Upper lobe of left lung (tissue), 6 donors: ENCODE data around the gene RASD2. TPM values are rescaled to one million over a fixed set of nuclear protein-coding genes. Genes with fewer than 3 reads are reported as not detected.

Experiments used
- ATAC-seq, 2 donors: fragments of 200-7000 bp; cut with Tn5 transposase; one replicate each; pipeline ENCODE4 v1.9.1; 2022; ENCODE audit warnings: mild to moderate bottlenecking in 2 of 2, moderate library complexity in 2 of 2; ENCODE audit not compliant: low FRiP score in 2 of 2
- DNase-seq, 2 donors: peaks; one replicate each; pipeline ENCODE4 v3.0.0-alpha.2; 2019 to 2020
- H3K27ac ChIP-seq, 4 donors: fragments of 200-600 bp; sonication (generic); one replicate each; pipeline ENCODE4 v1.5.1; 2016 to 2019
- H3K27me3 ChIP-seq, 4 donors: fragments of 200-600 bp; sonication (generic); one replicate each; pipeline ENCODE4 v1.5.1; 2017 to 2019
- H3K36me3 ChIP-seq, 4 donors: fragments of 200-600 bp; sonication (generic); one replicate each; pipeline ENCODE4 v1.5.1; 2016 to 2019
- H3K4me1 ChIP-seq, 4 donors: fragments of 200-600 bp; sonication (generic); one replicate each; pipeline ENCODE4 v1.5.1; 2018 to 2019
- H3K4me3 ChIP-seq, 4 donors: fragments of 200-600 bp; sonication (generic); one replicate each; pipeline ENCODE4 v1.5.1; 2017 to 2019; ENCODE audit warnings: mild to moderate bottlenecking in 2 of 4, moderate library complexity in 1 of 4
- H3K9me3 ChIP-seq, 4 donors: fragments of 200-600 bp; sonication (generic); one replicate each; pipeline ENCODE4 v1.5.1; 2018 to 2019
- CTCF ChIP-seq, 6 experiments: fragments of 450-650 bp in 4 of 6; fragments of 200-600 bp in 2 of 6; sonication (generic) in 2 of 6; IDR thresholded peaks; one replicate each; pipeline ENCODE4 v1.5.1; 2016 to 2019; ENCODE audit warnings: antibody characterized with exemption in 6 of 6
- EP300 ChIP-seq, 4 donors: sonication (generic); formaldehyde crosslinking; IDR thresholded peaks; one replicate each; pipeline ENCODE4 v1.5.1; 2017; ENCODE audit warnings: antibody characterized with exemption in 4 of 4, control low read depth in 2 of 4
- POLR2A ChIP-seq, 4 donors: fragments of 450-650 bp; IDR thresholded peaks; one replicate each; pipeline ENCODE4 v1.5.1; 2016 to 2017; ENCODE audit warnings: antibody characterized with exemption in 4 of 4, mild to moderate bottlenecking in 2 of 4
- POLR2AphosphoS5 ChIP-seq, 2 donors: sonication (generic); formaldehyde crosslinking; IDR thresholded peaks; one replicate each; pipeline ENCODE4 v1.5.1; 2017; ENCODE audit warnings: antibody characterized with exemption in 2 of 2
- WGBS, 2 donors: methylation state at CpG; one replicate each; pipeline ENCODE4 v1.1.5; 2017 to 2018; 5-methylcytosine and 5-hydroxymethylcytosine counted together
- total RNA-seq, 6 donors: library from RNA; depleted of rRNA in 4 of 6; stranded (reverse); fragments of >200 nt in 4 of 6; gene quantifications; one replicate each; pipeline versions ENCODE4 v1.1.0 to v1.2.1, GENCODE V29; 2016 to 2021
- donor health status: DM: no; HTN: no; CAD: no; lungs with moderate emphysema.
- donor health status: DM: no; HTN: yes; CAD: no; lungs with severe emphysema.

The RASD2 gene
- total RNA-seq, 6 donors from 2014 or later: 0.49 to 4.2 (median 1.7) TPM

GRCh38 chr22:35555483-35555890 lies 14.9 kb downstream of the RASD2 start:
- no peak for TF ChIP-seq EP300 (IDR thresholded peaks at IDR 0.05)
- no peak for TF ChIP-seq POLR2AphosphoS5 (IDR thresholded peaks at IDR 0.05)
- TF ChIP-seq POLR2A (IDR thresholded peaks at IDR 0.05): no peak
- no peak for TF ChIP-seq CTCF (IDR thresholded peaks at IDR 0.05)
- Histone ChIP-seq H3K36me3 (no peaks in the 10 kb centered on the region), H3K4me1 (peaks cover 0 to 7% (median 0%) of the 10 kb centered on the region in 4 donors), H3K9me3 (peaks cover 0 to 5% (median 0%) of the 10 kb centered on the region in 4 donors), H3K27ac (no peak overlapping the region), H3K4me3 (no peak overlapping the region), H3K27me3 (no peaks in the 10 kb centered on the region)
- no peak for DNase-seq
- WGBS, 2 donors: 81 to 87% methylated on average over 12 to 13 of the region's 13 CpGs
- ATAC-seq: no peak

- H3K4me3 ChIP-seq: no peak overlapping the region
- H3K27ac ChIP-seq: no peak overlapping the region
- WGBS, 2 donors: 56 to 62% methylated on average over 10 of the region's 10 CpGs
- H3K36me3 ChIP-seq: no peaks in the 10 kb centered on the region
- DNase-seq (no peak), ATAC-seq (no peak)
- peaks cover 0 to 5% (median 0%) of the 10 kb centered on the region in 4 donors for H3K9me3 ChIP-seq
- no peak for TF ChIP-seq POLR2AphosphoS5 (IDR thresholded peaks at IDR 0.05)
- TF ChIP-seq CTCF (IDR thresholded peaks at IDR 0.05): no peak
- TF ChIP-seq EP300 (IDR thresholded peaks at IDR 0.05): no peak
- TF ChIP-seq POLR2A (IDR thresholded peaks at IDR 0.05): no peak
- H3K4me1 ChIP-seq: peaks cover 0 to 7% (median 0%) of the 10 kb centered on the region in 4 donors
- H3K27me3 ChIP-seq: no peaks in the 10 kb centered on the region
Measured at GRCh38 chr22:35555946-35556547, 15.4 kb downstream of the RASD2 start.

GRCh38 chr22:35556666-35557065 lies 16.0 kb downstream of the RASD2 start:
- WGBS, 2 donors: 85 to 91% methylated on average over 5 of the region's 5 CpGs
- Histone ChIP-seq H3K36me3 (no peaks in the 10 kb centered on the region), H3K9me3 (peaks cover 0 to 5% (median 0%) of the 10 kb centered on the region in 4 donors), H3K27me3 (no peaks in the 10 kb centered on the region), H3K27ac (no peak overlapping the region), H3K4me1 (peaks cover 0 to 7% (median 0%) of the 10 kb centered on the region in 4 donors), H3K4me3 (no peak overlapping the region)
- no peak for ATAC-seq
- no peak for DNase-seq
- TF ChIP-seq POLR2A (IDR thresholded peaks at IDR 0.05) (no peak), POLR2AphosphoS5 (IDR thresholded peaks at IDR 0.05) (no peak), EP300 (IDR thresholded peaks at IDR 0.05) (no peak), CTCF (IDR thresholded peaks at IDR 0.05) (no peak)

GRCh38 chr22:35558031-35558430 lies 17.4 kb downstream of the RASD2 start:
- DNase-seq (no peak), ATAC-seq (no peak)
- H3K36me3 ChIP-seq: no peaks in the 10 kb centered on the region
- H3K4me1 ChIP-seq: no peaks in the 10 kb centered on the region
- H3K9me3 ChIP-seq: peaks cover 0 to 5% (median 0%) of the 10 kb centered on the region in 4 donors
- TF ChIP-seq CTCF (IDR thresholded peaks at IDR 0.05) (no peak), EP300 (IDR thresholded peaks at IDR 0.05) (no peak), POLR2A (IDR thresholded peaks at IDR 0.05) (no peak), POLR2AphosphoS5 (IDR thresholded peaks at IDR 0.05) (no peak)
- H3K27ac ChIP-seq: no peak overlapping the region
- no peak overlapping the region for H3K4me3 ChIP-seq
- WGBS, 2 donors: 74 to 85% methylated on average over 5 of the region's 5 CpGs
- no peaks in the 10 kb centered on the region for H3K27me3 ChIP-seq

GRCh38 chr22:35558719-35559118 lies 18.1 kb downstream of the RASD2 start:
- no peak overlapping the region for H3K4me3 ChIP-seq
- TF ChIP-seq EP300 (IDR thresholded peaks at IDR 0.05): no peak
- TF ChIP-seq POLR2AphosphoS5 (IDR thresholded peaks at IDR 0.05): no peak
- TF ChIP-seq CTCF (IDR thresholded peaks at IDR 0.05): no peak
- no peak for TF ChIP-seq POLR2A (IDR thresholded peaks at IDR 0.05)
- no peaks in the 10 kb centered on the region for H3K36me3 ChIP-seq
- H3K27me3 ChIP-seq: no peaks in the 10 kb centered on the region
- 60 to 85% methylated on average over 3 of the region's 3 CpGs for WGBS, 2 donors
- no peak for DNase-seq
- H3K4me1 ChIP-seq: no peaks in the 10 kb centered on the region
- H3K27ac ChIP-seq: no peak overlapping the region
- no peak for ATAC-seq
- peaks cover 0 to 5% (median 0%) of the 10 kb centered on the region in 4 donors for H3K9me3 ChIP-seq
